ENCODE measurements around the gene RAC3.

DNA sequence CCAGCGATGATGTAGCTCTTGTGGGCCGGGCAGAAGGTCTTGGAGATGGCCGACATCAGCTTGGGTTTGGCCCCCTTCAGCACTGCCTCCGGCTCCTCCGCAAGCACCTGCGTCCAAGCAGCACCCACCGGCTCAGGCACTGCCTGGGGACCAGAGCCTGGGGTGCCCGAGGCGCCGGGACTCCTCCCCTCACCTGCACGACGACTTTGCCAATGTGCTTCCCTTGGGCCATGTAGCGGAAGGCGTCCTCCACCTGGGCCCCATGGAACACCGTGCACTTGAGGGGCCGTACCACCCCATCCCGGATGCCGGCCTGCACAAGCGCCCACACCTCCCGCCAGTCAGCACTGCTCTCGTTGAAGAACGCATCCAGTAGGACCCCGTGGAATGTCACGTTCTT, 51.5 kb downstream of the RAC3 start:
- TF ChIP-seq SUZ12 (IDR thresholded peaks at IDR 0.05; ENCODE audit: extremely low read depth, insufficient read depth, insufficient read length) (no peak), YY1 (IDR thresholded peaks at IDR 0.05; ENCODE audit: insufficient read depth, insufficient read length) (no peak)
